LNCaP clone FGC (cell line): Measurements from ENCODE around the gene SLC13A1.
"Not testable (repeated sequence)": the region's sequence is repeated elsewhere in the genome, so short reads cannot be mapped to it uniquely, and the experiment has no call there.

Source experiments
- DNase-seq: peaks from one replicate; pipeline ENCODE4 v3.0.0-alpha.2; 2011; ENCODE audit warnings: low read depth
- H3K4me3 ChIP-seq: 2 replicates; pipeline ENCODE4 v1.5.1; 2011; ENCODE audit warnings: mild to moderate bottlenecking, low read depth, low read length, control low read depth
- CTCF ChIP-seq: IDR thresholded peaks from 2 replicates; pipeline ENCODE4 v1.5.1; 2012; ENCODE audit warnings: mild to moderate bottlenecking; ENCODE audit not compliant: control insufficient read depth, insufficient read depth; ENCODE audit errors: extremely low read depth

The SLC13A1 gene

GRCh38 chr7:123096976-123097375 lies 102.8 kb downstream of the SLC13A1 start:
- no peak for DNase-seq
- no peak overlapping the region for H3K4me3 ChIP-seq
- TF ChIP-seq CTCF = no peak

GRCh38 chr7:123096434-123096833 lies 103.3 kb downstream of the SLC13A1 start:
- H3K4me3 ChIP-seq = no peak overlapping the region
- TF ChIP-seq CTCF = no peak
- DNase-seq = no peak

- no peak for TF ChIP-seq CTCF
- no peak overlapping the region for H3K4me3 ChIP-seq
- DNase-seq = no peak
These were observed 109.3 kb downstream of the SLC13A1 start for GRCh38 chr7:123090456-123090855.

- not testable (repeated sequence) for DNase-seq, H3K4me3 ChIP-seq
These were observed 112.9 kb downstream of the SLC13A1 start for GRCh38 chr7:123086910-123087309.

- not testable (repeated sequence) for H3K4me3 ChIP-seq, DNase-seq
These were observed 114.9 kb downstream of the SLC13A1 start for GRCh38 chr7:123084861-123085260.

- H3K4me3 ChIP-seq = no peak overlapping the region
- no peak for TF ChIP-seq CTCF
- no peak for DNase-seq
These were observed 120.7 kb downstream of the SLC13A1 start for GRCh38 chr7:123079021-123079420.

GRCh38 chr7:123075838-123076467 lies 123.8 kb downstream of the SLC13A1 start:
- no peak overlapping the region for H3K4me3 ChIP-seq
- no peak for TF ChIP-seq CTCF
- no peak for DNase-seq

- H3K4me3 ChIP-seq = no peak overlapping the region
- peak; percentile 69 for TF ChIP-seq CTCF
- DNase-seq = peak; percentile 27
These were observed 129.0 kb downstream of the SLC13A1 start for GRCh38 chr7:123070702-123071286.
